NCI-H82 treated with DMSO at 0.1 percent for 48 hours (cell line): ENCODE results near the gene DGCR2.
A peak's percentile ranks its signal among the peaks of the same experiment; 100 is the strongest.
"Not testable (repeated sequence)": the region's sequence is repeated elsewhere in the genome, so short reads cannot be mapped to it uniquely, and the experiment has no call there.

ENCODE experiments used
- DNase-seq: peaks from one replicate; lab custom pipeline; 2025; ENCODE audit not compliant: unreplicated experiment; lab: John Stamatoyannopoulos, UW

Gene DGCR2

DNA sequence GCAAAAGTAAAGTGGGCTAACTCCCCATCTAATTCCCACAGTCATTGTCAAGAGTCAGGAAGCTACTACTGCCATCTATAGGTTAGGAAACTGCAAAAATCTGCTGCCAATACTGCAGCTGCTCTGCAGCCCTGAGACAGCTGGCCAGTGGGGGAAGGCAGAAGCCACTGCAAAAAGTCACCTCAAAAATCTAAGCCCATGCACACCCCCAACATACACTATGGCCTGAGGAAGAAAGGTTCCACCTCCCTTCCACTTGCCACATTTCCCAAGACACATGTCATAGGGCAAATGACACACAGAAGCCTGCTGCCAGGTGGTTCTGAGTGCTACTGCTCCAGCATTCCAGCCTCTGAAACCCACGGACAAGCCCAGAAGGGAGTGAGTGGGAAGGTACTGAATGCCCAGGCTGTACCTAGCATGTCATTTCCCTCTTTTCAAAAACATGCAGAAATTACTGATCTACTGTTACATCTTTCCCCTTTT lies 36.9 kb downstream of the DGCR2 start:
- DNase-seq, result peak; percentile 17

DNA sequence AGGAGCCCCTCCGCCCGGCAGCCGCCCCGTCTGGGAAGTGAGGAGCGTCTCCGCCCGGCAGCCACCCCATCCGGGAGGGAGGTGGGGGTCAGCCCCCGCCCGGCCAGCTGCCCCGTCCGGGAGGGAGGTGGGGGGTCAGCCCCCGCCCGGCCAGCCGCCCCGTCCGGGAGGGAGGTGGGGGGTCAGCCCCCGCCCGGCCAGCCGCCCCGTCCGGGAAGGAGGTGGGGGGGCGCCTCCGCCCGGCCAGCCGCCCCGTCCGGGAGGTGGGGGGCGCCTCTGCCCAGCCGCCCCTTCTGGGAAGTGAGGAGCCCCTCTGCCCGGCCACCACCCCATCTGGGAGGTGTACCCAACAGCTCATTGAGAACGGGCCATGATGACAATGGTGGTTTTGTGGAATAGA lies 37.6 kb downstream of the DGCR2 start:
- DNase-seq, result not testable (repeated sequence)

DNA sequence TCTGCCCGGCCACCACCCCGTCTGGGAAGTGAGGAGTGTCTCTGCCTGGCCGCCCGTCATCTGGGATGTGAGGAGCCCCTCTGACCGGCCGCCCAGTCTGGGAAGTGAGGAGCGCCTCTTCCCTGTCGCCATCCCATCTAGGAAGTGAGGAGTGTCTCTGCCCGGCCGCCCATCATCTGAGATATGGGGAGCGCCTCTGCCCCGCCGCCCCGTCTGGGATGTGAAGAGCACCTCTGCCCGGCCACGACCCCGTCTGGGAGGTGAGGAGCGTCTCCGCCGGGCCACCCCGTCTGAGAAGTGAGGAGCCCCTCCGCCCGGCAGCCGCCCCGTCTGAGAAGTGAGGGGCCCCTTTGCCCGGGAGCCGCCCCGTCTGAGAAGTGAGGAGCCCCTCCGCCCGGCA lies 38.1 kb downstream of the DGCR2 start:
- DNase-seq, result not testable (repeated sequence)

DNA sequence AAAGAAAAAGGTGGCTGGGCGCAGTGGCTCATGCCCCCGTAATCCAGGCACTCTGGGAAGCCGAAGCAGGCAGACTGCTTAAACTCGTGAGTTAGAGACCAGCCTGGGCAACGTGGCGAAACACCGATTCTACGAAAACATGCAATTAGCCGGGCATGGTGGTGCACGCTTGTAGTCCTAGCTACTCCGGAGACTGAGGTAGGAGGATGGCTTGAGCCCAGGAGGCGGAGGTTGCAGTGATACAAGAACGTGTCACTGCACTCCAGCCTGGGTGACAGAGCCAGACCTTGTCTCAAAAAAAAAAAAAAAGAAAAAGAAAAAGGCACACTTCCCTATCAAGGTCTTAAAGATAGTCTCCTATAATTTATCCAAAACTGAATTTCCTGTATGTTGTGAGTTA lies 39.4 kb downstream of the DGCR2 start:
- DNase-seq, result no peak

DNA sequence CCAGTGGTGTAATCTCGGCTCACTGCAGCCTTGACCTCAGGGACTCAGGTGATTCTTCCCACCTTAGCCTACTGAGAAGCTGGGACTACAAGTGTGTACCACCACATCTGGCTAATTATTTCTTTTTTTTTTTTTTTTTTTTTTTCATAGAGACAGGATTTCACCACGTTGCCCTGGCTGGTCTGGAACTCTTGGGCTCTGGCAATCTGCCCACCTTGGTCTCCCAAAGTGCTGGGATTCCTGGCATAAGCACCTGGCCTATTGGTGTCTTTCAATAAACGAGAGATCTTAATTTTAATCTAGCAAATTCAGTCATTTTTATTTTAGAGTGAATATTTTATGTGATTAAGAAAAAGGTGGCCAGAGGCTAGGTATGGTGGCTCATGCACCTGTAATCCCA lies 40.1 kb downstream of the DGCR2 start:
- DNase-seq, result no peak

DNA sequence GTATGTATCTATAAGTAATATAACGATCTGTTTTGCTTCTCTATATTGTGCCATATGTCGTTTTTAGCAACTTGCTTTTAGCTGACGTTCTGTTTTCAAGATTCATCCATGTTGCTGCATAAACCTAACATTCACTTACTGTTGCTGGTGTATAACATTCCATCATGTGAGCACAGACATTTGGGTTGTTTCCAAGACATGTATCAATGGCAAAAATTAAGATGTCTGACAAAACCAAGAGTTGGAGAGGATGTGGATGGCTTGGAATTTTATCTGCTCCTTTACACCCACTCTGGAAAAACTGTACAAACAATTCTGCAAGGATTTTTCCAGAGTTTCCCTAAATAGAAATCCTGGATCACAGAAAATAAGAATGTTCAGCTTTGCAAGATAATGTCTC lies 40.9 kb downstream of the DGCR2 start:
- DNase-seq, result no peak

DNA sequence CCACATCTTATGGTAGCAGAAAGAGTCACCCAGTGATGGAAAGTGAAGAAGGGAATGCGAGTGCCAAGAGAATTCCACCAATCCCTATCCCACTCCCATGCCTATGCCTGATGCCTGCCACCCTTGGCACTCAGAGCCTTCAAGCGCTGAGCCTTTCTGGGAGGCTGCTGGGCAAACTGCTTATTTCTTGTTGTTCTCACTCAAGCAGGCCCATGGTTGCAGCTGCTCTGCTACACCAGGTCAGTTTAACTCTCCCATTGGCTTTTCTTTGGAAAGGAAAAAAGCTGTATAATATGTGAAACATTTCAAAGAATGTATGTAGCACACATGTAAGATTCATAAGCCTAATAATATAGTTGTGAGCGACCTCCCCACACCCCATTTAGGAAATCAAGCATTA lies 41.4 kb downstream of the DGCR2 start:
- no peak for DNase-seq

DNA sequence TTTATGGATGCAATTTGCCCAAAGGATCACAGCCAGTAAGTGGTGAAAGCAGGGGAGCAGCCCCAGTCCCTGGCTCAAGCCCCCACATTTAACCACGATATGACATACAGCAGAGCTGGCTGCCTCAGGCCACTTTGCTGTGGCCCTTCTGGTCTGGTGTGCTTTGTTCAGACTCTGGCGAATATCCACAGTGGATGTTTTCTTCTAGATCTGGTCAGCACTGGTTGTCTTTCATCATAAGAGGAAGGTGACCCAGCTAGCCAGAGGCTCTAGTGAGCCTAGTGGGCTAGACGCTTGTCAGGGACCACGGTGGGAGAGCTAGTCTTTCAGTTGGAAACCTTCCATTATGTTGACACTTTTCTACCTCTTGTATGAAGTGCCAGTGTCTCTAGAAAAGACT lies 42.5 kb downstream of the DGCR2 start:
- no peak for DNase-seq

DNA sequence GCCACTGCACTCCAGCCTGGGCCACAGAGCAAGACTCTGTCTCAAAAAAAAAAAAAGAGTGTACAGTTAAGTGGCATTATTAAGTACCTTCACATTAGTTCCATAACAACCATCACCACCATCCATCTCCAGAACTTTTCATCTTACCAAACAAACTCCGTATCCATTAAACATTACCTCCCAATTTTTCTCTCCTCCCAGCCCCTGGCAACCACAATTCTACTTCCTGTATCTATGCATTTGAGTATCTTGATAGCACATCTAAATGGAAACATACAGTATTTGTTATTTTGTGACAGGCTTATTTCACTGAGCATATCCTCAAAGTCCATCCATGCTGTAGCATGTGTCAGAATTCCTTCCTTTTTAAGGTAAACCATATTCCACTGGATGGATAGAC lies 46.8 kb downstream of the DGCR2 start:
- no peak for DNase-seq

DNA sequence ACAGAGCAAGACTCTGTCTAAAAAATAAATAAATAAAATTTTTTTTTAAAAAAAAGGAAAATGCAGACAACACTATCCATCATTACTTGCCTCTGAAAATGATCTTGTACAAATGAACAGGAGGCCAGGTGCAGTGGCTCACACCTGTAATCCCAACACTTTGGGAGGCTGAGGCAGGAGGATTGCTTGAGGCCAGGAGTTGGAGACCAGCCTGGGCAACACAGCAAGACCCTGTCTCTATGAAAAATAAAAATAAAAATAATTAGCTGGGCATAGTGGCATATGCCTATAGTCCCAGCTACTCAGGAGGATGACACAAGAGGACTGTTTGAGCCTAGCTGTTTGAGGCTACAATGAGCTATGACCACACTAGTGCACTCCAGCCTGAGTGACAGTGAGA lies 49.4 kb downstream of the DGCR2 start:
- not testable (repeated sequence) for DNase-seq

DNA sequence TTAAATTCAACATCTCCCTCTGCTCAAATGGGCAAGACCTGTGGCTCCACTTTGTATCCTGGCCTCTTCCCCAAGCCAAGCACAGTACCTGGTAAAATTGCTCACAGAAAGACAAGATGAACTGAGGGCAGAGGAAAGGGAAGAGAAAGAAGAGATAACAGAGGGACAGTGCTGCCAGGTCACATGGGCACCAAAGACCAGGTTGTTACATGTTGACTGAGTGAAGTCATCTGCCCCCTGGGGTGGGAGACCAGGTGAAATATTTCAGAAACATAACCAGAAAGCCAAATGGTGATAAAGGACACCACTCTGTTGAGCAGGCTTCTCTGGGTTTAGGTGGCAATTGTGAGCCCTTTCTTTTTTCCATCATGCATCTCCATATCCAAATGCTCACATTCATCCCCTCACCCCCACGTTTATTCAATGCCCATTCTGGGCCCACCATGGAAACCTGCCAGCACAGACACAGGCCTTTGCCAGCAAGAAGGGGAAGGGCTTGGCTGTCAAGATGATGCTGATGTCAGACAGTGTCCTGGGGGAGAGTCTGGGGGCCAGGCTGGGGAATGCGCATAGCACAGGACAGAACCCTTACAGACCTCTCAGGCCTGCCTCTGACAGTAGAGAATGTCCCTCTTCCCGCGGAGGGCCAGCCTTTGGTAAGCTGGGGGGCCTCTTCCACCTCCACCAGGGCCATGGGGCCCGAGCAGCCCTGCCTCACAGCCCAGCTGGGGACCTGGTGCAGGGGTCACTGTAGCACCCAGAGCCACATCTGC lies 51.6 kb downstream of the DGCR2 start:
- DNase-seq, result no peak

DNA sequence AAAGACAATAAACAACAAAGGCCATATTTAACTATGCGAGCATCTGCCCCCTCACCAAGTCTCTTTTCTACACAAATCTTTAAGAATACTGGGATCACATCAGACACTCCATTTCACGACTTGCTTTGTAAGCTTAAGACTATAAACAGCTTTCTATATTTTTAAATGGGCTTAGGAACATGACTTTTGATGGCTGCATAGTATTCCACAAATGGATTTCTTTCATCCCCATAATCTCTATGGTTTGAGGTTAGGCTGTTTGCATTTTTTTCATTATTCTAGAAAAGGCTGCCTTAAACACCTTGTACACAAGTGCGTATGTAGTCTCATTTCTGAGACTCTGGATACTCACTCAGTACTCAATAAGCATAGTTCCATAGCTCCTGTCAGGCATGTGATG lies 52.8 kb downstream of the DGCR2 start:
- DNase-seq, result no peak

DNA sequence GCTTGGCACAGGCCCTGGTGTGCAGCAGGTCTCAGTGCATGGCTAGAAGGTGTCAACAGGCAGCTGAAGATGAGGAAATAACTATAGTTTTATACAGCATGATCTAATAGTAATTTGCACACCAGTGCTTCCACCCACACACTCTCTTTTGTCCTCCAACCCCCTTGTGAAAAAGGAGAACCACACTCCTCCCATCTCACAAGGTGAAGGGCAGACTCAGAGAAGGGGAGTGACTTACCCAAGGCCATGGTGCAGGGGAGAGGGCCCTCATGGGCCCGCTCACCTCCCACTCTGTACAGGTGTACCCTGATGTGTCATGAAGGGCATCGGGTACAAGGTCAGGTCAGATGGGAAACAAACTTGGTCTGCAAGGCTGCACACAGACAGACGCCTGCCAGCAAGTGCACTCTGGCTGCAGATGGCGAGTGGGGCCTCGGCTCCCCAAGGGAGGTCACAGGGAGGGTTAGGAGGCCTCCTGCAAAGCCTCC lies 53.4 kb downstream of the DGCR2 start:
- DNase-seq, result no peak

DNA sequence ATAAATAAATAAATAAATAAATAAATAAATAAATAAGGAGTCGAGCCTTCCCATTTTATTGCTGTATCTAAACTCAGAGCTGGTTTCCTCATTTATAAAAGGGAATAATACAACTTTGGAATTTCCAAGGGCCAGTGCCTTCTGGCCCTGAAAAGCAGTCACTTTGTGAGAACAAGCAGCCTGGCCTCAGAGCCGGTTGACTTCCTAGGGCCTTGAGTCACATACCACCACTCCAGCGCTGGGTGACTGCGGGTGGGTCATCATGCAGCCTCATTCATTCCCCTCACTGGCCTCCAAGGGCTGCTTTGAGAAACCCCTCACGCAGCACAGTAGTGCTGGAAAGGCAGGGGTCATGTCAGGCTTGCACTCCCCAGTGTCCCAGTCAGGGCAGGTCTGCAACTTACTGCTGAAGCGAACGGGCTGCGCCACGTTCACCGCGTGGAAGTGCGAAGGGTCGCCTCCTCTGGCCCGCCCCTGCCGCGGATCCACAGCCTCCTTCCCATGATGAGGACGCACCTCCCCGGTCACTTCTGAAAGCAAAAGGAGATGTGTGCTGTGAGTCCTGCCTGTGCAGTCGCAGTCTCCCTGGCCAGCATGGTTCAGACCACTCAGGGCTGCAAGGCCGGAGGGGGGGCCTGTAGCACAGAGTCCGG lies 54.4 kb downstream of the DGCR2 start:
- DNase-seq, result no peak

DNA sequence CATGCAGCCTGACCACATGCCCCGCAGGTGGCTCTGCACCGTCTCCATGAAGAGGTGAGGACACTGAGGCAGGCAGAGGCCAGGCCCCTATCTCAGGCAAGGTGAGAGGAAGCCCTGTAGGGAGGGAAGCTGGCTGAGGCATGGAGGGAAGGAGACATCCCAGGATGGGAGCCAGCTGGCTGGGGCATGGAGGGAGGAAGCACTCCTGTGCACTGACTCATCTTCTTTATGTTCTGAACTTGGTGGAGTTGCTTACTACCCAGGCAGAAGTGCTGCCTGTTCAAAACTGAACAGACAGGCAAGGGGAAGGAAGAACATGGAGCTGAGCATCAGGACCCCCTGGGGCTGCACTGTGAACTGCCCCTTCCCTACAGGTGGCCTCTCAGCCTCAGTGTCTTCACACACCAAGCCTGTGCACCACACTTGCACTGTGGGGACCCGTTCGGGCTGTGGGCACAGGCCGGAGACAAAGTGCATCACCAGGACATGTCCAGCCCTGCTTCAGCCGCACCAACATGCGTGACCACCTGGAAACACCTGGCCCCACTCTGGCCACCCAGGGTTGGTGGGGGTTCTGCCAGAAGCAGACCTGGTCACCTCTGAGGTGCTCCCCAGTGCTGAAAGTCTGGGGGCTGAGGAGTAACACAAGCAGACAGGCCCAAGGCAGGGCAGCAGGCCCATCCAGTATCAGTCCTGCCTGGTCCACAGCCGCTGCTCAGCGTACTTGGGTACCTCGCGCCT lies 55.5 kb downstream of the DGCR2 start:
- DNase-seq, result no peak

DNA sequence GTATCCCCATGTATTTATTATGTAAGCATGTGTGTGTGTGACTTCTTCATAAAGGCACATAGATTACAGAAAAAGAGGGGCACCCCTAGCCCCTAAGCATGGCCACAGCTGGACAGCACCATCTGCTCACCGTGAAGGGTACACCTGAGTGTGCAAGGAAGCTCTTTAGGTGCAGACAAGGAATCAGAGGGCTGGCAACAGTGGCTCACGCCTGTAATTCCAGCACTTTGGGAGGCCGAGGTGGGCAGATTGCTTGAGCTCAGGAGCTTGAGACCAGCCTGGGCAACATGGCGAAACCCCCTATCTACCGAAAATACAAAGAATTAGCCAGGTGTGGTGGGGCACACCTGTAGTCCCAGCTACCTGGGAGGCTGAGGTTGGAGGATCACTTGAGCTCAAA lies 56.3 kb downstream of the DGCR2 start:
- DNase-seq, result no peak

DNA sequence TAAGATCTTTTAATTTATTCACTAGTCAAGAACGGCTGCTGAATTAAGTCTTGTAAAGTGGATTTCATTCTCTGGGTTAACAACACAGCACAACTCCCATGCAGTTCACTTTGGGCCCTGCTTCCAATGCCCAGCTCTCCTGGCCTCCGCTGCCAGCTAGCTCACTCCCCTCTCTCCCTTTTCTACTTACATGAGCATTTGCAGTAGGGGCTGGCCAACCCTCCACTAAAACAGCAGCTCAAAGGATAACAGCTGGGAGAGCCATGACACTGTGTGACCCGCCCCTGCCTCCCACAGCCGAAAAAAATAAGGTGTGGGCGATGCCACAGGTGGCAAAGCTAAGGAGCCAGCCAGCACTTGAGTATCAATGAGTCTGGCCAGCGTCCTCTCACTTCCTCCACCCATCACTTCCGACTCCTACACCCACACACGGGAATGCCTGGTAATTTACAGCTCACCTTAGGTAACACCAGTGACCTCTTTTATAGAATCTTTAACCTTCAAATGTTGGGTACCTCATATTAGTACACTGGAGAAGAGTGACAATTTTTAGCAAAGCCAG lies 56.8 kb downstream of the DGCR2 start:
- no peak for DNase-seq

DNA sequence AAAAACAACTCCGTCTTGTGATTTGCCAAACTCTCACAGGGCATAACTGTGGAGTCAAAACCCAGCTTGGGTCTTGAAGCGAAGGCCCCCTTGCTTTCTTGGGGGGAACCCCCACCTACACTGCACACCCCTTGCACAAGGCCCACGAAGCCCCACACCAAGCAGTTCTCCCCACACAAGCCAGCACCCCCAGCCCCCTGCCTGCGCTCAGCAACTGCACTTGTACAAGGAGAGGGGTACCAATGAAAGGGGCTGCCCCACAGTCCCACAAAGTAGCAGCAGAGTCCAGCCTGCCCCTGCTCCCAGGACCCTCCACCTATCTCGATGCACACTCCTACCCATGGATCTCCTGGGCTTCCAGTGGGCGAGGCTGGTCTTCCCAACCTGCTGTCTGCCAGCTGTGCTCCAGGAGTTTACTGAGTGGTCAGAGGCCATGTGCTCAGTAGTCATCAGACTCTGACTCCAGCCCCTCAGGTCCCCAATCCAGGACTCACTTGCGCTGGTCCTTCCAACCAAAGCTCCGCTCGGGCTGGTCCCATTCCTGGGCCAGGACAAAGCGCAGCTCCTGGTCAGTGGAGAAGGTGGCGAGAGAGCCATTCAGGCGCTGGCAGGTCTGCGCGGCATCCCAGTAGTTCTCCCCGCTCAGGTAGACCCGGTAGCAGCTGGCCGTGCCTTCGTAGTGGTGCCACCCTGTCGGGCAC lies 57.7 kb downstream of the DGCR2 start:
- DNase-seq, result no peak

DNA sequence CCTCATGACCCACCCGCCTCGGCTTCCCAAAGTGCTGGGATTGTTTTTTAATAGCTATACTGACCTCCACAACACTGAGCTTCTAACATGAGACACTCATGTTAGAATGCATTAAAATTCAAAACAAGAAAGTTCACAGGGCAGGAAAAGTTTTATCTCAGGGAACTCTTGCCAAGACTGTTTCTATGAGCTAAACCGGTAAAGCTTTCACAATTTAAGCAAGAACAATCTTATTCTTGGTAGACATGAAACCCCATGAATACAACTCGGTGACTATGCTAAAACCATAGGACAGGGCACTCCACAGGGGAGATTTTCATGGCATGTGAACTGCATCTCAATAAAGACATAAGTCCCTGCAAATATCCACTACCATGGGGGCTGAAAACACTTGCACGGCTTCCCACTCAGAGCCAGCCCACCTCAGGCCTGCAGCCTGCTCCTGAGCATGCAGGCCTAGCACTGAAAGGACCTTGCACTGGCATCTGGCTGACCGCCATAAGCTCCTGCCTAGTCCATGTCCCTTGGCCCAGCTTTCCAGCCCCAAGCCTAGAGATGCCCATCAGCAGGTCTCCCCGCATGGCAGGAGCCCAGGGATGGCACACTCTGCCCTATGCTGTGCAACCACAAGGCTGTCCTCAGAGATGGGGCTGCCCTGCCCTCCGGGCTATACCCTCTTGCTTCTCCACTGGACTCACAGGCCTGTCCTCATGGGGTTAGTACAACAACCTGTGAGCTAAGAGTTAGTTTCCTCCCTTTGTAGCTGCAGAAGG lies 58.4 kb downstream of the DGCR2 start:
- no peak for DNase-seq

DNA sequence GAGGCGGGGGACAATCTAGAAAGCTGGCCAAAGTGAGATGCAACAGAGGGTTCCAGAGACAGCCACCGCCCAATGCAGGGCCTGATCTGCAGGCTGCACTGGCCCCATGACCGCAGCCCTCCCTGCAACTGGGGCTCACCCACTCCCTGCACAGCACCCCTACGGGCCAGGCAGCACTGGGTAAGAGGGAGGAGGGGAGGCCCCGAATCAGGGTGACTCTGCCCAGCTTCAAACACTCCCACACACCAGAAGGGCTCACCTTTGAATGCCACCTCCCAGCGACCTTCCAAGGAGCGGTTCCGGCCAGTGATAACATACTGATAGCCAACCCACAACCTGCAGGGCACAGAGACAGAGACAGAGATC lies 59.3 kb downstream of the DGCR2 start:
- no peak for DNase-seq
